GM21717 (cell line): ENCODE results near the gene MARK4.

Experiments
- ATAC-seq: cut with Tn5 transposase; IDR thresholded peaks from one replicate; pipeline ENCODE4 v1.9.1; 2021; ENCODE audit warnings: mild to moderate bottlenecking, moderate library complexity; ENCODE audit not compliant: unreplicated experiment

Gene MARK4

DNA sequence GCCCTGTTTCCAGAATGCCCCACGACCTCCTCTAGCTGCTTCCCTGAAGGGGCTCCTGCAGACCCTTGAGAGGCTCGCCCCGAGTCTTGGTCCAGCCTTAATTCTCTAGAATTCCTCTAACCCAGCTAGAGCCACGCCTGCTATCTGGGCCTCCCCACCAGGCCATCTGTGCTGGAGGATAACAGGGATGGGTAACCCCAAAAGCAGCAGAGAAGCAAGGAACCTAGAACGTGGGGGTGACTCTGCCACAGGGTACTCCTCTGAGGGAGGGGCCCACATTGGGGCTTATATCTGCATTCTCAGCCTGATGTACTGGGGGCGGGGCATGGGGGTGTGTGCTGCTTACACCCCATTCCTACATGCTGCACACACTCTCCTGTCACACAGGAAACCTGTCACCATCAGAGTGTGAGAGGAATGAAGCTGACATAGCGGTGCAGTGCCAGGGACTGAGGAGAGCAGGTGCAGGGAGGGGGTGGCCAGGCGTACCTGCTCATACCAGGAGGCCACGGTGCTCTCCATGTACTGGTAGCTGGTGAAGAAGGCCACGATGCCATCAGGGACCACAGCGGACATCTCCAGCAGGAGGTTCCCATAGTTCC lies 103.3 kb downstream of the MARK4 start:
- ATAC-seq: no peak
